ENCODE results near the gene ARHGAP26.

ARHGAP26 gene

GRCh38 chr5:142779163-142779840, 9.1 kb downstream of the ARHGAP26 start:
- Histone ChIP-seq H3K9ac (ENCODE audit: low read length) (no peak overlapping the region), H3K36me3 (ENCODE audit: control insufficient read depth, insufficient read depth, low read length) (no peaks in the 10 kb centered on the region)

DNA sequence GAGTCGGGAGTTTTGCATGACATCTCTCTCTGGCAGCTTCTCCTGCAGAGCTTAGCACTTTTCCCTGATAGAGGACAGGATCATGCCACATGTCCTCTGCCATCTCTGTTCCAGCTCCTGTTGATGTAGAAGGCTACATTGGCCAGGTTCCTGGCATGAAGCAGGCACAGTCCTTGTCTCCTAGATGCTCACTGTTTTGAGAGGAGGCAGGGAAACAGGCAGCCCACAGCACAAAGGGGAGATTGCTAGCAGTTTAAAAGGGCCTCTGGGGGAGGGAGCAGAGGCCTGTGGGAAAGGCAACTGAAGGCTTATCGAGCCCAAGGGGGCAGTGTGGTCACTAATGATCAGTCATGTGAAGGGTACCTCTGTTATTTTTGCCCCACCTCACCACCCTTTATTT, 10.7 kb downstream of the ARHGAP26 start:
- H3K27me3 ChIP-seq (ENCODE audit: control insufficient read depth, insufficient read depth, low read length): no peaks in the 10 kb centered on the region
- H3K9me3 ChIP-seq (ENCODE audit: control insufficient read depth, low read length): no peaks in the 10 kb centered on the region
- H3K4me1 ChIP-seq (ENCODE audit: control insufficient read depth, insufficient read depth, low read length): peaks cover 19% of the 10 kb centered on the region
- no peak overlapping the region for H3K9ac ChIP-seq (ENCODE audit: low read length)
- no peak overlapping the region for H3K4me3 ChIP-seq (ENCODE audit: low read length)
- no peaks in the 10 kb centered on the region for H3K36me3 ChIP-seq (ENCODE audit: control insufficient read depth, insufficient read depth, low read length)

More at GRCh38 chr5:142779163-142779840, 9.1 kb downstream of the ARHGAP26 start:
- peaks cover 19% of the 10 kb centered on the region for H3K4me1 ChIP-seq (ENCODE audit: control insufficient read depth, insufficient read depth, low read length)
- H3K4me3 ChIP-seq (ENCODE audit: low read length): no peak overlapping the region
- H3K27me3 ChIP-seq (ENCODE audit: control insufficient read depth, insufficient read depth, low read length): no peaks in the 10 kb centered on the region
- no peaks in the 10 kb centered on the region for H3K9me3 ChIP-seq (ENCODE audit: control insufficient read depth, low read length)

- Histone ChIP-seq H3K36me3 (ENCODE audit: control insufficient read depth, insufficient read depth, low read length) (no peaks in the 10 kb centered on the region), H3K4me1 (ENCODE audit: control insufficient read depth, insufficient read depth, low read length) (peaks cover 19% of the 10 kb centered on the region), H3K9me3 (ENCODE audit: control insufficient read depth, low read length) (no peaks in the 10 kb centered on the region), H3K27me3 (ENCODE audit: control insufficient read depth, insufficient read depth, low read length) (no peaks in the 10 kb centered on the region), H3K9ac (ENCODE audit: low read length) (no peak overlapping the region), H3K4me3 (ENCODE audit: low read length) (no peak overlapping the region)
These were observed 12.9 kb downstream of the ARHGAP26 start for GRCh38 chr5:142782976-142783530.

GRCh38 chr5:142783601-142784341, 13.6 kb downstream of the ARHGAP26 start:
- Histone ChIP-seq H3K9me3 (ENCODE audit: control insufficient read depth, low read length) (no peaks in the 10 kb centered on the region), H3K4me1 (ENCODE audit: control insufficient read depth, insufficient read depth, low read length) (peaks cover 16% of the 10 kb centered on the region), H3K27me3 (ENCODE audit: control insufficient read depth, insufficient read depth, low read length) (no peaks in the 10 kb centered on the region), H3K9ac (ENCODE audit: low read length) (no peak overlapping the region), H3K4me3 (ENCODE audit: low read length) (no peak overlapping the region), H3K36me3 (ENCODE audit: control insufficient read depth, insufficient read depth, low read length) (no peaks in the 10 kb centered on the region)

DNA sequence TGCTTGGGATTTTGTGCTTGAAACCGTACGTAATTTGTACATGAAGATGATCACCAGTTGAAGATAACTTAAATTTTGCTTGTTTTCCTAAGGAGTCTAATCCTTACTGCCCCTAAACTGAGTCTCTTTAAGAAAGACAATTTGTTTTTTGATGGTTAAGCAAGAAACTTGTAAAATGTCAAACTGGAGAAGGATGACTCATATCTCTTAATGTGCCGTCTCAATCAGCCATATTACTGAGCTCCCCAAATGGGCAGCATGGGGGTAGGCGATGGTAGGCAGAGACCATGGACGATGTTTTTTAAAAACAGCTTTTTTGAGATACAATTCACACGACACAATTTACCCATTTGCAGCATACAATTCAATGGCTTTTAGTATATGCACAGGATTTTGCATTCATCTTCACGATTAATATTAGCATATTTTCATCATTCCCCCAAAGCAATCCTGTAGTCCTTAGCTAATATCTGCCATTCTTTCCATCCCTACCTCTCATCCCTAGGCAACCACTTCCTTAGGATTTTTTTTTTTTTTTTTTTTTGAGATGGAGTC, 14.3 kb downstream of the ARHGAP26 start:
- H3K27me3 ChIP-seq (ENCODE audit: control insufficient read depth, insufficient read depth, low read length): no peaks in the 10 kb centered on the region
- peaks cover 9% of the 10 kb centered on the region for H3K4me1 ChIP-seq (ENCODE audit: control insufficient read depth, insufficient read depth, low read length)
- H3K4me3 ChIP-seq (ENCODE audit: low read length): no peak overlapping the region
- H3K9me3 ChIP-seq (ENCODE audit: control insufficient read depth, low read length): no peaks in the 10 kb centered on the region
- no peak overlapping the region for H3K9ac ChIP-seq (ENCODE audit: low read length)
- H3K36me3 ChIP-seq (ENCODE audit: control insufficient read depth, insufficient read depth, low read length): no peaks in the 10 kb centered on the region

DNA sequence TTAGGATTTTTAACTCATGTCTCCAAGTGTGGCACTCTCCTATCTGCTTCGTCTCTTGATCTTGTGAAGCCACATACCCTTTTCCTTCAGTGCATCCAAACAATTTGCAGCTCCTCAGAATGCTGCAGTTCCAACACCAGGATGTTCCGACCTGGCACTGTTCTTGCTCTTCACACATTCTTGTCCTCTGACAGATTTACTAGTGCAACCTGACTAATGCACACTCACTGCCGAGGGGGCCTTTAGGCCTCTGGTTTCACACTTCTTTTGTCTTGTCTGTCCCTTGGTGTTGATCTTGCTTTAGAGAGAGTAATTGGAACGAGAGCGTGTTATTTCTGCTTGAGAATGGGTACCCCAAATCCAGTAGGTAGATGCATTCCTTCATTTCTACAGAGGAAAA, 15.0 kb downstream of the ARHGAP26 start:
- Histone ChIP-seq H3K9ac (ENCODE audit: low read length) (no peak overlapping the region), H3K4me1 (ENCODE audit: control insufficient read depth, insufficient read depth, low read length) (peaks cover 9% of the 10 kb centered on the region), H3K27me3 (ENCODE audit: control insufficient read depth, insufficient read depth, low read length) (no peaks in the 10 kb centered on the region), H3K9me3 (ENCODE audit: control insufficient read depth, low read length) (no peaks in the 10 kb centered on the region), H3K4me3 (ENCODE audit: low read length) (no peak overlapping the region), H3K36me3 (ENCODE audit: control insufficient read depth, insufficient read depth, low read length) (no peaks in the 10 kb centered on the region)

- H3K4me1 ChIP-seq (ENCODE audit: control insufficient read depth, insufficient read depth, low read length): peaks cover 1% of the 10 kb centered on the region
- no peak overlapping the region for H3K9ac ChIP-seq (ENCODE audit: low read length)
- no peak overlapping the region for H3K4me3 ChIP-seq (ENCODE audit: low read length)
These were observed 19.0 kb downstream of the ARHGAP26 start for GRCh38 chr5:142789206-142789605.

DNA sequence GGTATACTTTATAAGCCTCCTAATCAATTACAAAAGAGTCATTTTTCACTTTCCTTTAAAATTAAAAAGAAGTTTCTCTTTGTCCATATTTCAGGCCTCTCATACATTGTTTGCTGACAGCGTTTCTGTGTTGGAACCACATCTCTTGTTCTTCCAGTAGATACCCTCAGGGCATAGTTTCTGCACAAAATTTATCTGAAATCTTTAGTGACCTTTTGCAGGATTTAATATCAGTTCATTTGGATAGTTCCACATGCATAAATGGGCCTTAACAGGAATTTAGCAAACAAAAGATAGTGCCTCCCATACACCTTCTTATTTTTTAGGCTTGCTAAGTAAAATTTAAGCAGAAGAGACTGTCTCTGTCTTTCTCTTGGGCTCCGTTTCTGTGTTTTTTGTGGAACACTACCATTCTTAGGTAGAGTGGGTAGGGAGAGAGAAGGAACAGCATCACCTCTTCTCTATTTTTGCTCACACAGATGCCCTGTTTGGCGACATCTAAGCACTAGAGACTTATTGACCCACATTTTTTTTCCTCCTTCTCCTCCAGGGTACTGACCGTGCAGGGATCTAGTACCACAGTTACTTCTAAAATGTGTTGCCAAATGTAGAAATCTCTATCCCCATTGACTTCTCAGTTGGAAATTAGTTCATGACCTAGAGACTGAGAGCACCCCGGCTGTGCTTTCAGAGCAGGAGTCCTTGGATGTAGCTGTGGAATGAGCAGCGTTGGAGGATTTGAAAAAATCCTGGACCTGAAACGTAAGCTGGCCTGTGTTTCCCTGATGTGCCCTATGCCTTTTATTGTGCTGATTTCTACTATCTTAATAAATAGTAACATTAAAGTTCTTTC, 22.1 kb downstream of the ARHGAP26 start:
- H3K9me3 ChIP-seq (ENCODE audit: control insufficient read depth, low read length): no peaks in the 10 kb centered on the region
- H3K36me3 ChIP-seq (ENCODE audit: control insufficient read depth, insufficient read depth, low read length): no peaks in the 10 kb centered on the region
- no peaks in the 10 kb centered on the region for H3K27me3 ChIP-seq (ENCODE audit: control insufficient read depth, insufficient read depth, low read length)
- H3K4me3 ChIP-seq (ENCODE audit: low read length): no peak overlapping the region
- no peak overlapping the region for H3K9ac ChIP-seq (ENCODE audit: low read length)
- peaks cover 31% of the 10 kb centered on the region for H3K4me1 ChIP-seq (ENCODE audit: control insufficient read depth, insufficient read depth, low read length)

More at GRCh38 chr5:142789206-142789605, 19.0 kb downstream of the ARHGAP26 start:
- H3K9me3 ChIP-seq (ENCODE audit: control insufficient read depth, low read length): no peaks in the 10 kb centered on the region
- no peaks in the 10 kb centered on the region for H3K36me3 ChIP-seq (ENCODE audit: control insufficient read depth, insufficient read depth, low read length)
- no peaks in the 10 kb centered on the region for H3K27me3 ChIP-seq (ENCODE audit: control insufficient read depth, insufficient read depth, low read length)

- no peaks in the 10 kb centered on the region for H3K9me3 ChIP-seq (ENCODE audit: control insufficient read depth, low read length)
- no peaks in the 10 kb centered on the region for H3K27me3 ChIP-seq (ENCODE audit: control insufficient read depth, insufficient read depth, low read length)
- H3K36me3 ChIP-seq (ENCODE audit: control insufficient read depth, insufficient read depth, low read length): no peaks in the 10 kb centered on the region
- H3K9ac ChIP-seq (ENCODE audit: low read length): no peak overlapping the region
- peaks cover 38% of the 10 kb centered on the region for H3K4me1 ChIP-seq (ENCODE audit: control insufficient read depth, insufficient read depth, low read length)
- no peak overlapping the region for H3K4me3 ChIP-seq (ENCODE audit: low read length)
These were observed 22.7 kb downstream of the ARHGAP26 start for GRCh38 chr5:142792865-142793232.

DNA sequence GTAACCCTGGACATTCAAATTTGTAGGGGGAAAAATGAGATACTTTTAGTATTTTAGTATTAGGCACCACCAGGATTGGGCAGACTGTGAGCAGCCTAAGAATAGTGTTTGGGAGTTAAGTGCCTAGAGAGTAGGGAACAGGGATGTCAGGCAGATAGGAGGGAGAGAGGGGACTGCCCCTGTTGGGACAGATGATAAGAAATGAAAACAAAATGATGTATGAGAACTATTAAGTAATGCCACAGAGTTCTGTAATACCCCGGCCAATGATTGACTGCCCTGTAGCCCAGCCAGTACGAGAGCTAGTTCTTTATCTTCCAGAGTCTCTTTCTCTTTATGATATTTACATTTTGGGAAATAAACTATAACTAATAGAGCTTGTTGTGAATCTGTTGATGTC, 24.4 kb downstream of the ARHGAP26 start:
- peaks cover 54% of the 10 kb centered on the region for H3K4me1 ChIP-seq (ENCODE audit: control insufficient read depth, insufficient read depth, low read length)
- H3K4me3 ChIP-seq (ENCODE audit: low read length): no peak overlapping the region

DNA sequence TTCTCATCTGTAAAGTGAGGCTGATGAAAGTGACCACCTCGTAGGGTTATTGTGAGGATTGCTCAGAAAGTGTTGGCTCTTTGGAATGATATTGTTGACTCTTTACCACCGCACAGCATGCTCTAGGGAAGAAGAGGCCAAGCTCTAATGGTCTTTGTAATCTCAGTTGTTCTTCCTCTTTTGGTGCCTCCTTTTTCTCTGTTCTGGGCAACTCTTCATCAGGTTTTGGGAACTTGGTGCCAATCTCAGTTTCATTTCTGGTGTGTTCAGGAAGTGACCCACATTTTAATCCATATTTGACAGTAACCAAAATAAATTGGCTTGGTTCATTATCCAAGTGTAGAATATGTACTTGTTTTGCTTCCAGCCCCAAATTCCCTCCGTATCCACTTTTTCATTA, 25.1 kb downstream of the ARHGAP26 start:
- Histone ChIP-seq H3K4me1 (ENCODE audit: control insufficient read depth, insufficient read depth, low read length) (peaks cover 62% of the 10 kb centered on the region), H3K4me3 (ENCODE audit: low read length) (no peak overlapping the region), H3K9ac (ENCODE audit: low read length) (no peak overlapping the region), H3K36me3 (ENCODE audit: control insufficient read depth, insufficient read depth, low read length) (no peaks in the 10 kb centered on the region), H3K27me3 (ENCODE audit: control insufficient read depth, insufficient read depth, low read length) (no peaks in the 10 kb centered on the region), H3K9me3 (ENCODE audit: control insufficient read depth, low read length) (no peaks in the 10 kb centered on the region)

More for the DNA sequence above, 24.4 kb downstream of the ARHGAP26 start:
- Histone ChIP-seq H3K9ac (ENCODE audit: low read length) (no peak overlapping the region), H3K27me3 (ENCODE audit: control insufficient read depth, insufficient read depth, low read length) (no peaks in the 10 kb centered on the region), H3K9me3 (ENCODE audit: control insufficient read depth, low read length) (no peaks in the 10 kb centered on the region), H3K36me3 (ENCODE audit: control insufficient read depth, insufficient read depth, low read length) (no peaks in the 10 kb centered on the region)
